ENCODE data around the gene HOXA7.

Gene HOXA7

DNA sequence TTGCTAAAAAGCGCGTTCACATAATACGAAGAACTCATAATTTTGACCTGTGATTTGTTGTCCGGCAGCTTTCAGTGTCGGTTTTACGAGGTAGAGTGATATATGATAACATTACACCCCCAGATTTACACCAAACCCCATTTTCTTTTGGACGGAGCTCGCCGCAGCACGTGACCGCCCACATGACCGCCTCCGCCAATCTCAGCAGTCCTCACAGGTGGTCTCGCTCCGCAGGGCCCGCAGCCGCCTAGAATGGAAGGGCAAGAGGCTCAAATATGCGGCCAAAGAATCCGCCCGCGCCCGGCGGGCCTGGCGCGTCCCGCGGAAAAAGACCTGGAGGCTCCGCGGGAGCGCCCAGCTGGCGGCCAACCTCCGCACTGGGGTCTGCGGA is at the start of gene HOXA7:
HOXA7 (minus strand) TSS at position 168 of the 391 bp plus-strand sequence; CDS start at position 38, 130 bp downstream.
- DNase-seq = no peak

GRCh38 chr7:27205325-27206280 is 49.1 kb upstream of the HOXA7 start:
- DNase-seq = no peak

DNA sequence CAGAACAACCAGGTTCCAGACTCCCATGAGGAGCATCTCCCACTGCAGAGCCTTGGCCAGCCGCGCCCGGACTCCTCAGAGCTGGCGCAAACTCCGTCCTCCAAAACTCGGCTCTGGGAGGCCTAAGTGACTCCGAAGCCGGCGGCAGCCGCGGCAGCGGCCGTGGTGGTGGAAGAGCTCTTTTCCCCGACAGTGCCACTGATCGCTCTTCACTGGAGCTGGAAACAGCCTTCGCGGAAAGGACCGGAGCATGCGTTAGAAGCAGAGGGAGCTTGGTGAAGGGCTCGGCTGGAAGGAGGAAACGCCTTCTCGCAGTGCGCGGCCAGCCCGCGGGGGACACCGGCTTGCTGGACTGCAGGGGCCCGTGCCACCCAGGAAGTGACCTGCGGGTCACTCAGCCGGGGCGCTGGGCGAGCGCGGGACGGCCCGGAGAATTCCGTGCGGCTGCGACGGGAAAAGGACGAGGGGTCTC is 48.4 kb upstream of the HOXA7 start:
- no peak for DNase-seq

DNA sequence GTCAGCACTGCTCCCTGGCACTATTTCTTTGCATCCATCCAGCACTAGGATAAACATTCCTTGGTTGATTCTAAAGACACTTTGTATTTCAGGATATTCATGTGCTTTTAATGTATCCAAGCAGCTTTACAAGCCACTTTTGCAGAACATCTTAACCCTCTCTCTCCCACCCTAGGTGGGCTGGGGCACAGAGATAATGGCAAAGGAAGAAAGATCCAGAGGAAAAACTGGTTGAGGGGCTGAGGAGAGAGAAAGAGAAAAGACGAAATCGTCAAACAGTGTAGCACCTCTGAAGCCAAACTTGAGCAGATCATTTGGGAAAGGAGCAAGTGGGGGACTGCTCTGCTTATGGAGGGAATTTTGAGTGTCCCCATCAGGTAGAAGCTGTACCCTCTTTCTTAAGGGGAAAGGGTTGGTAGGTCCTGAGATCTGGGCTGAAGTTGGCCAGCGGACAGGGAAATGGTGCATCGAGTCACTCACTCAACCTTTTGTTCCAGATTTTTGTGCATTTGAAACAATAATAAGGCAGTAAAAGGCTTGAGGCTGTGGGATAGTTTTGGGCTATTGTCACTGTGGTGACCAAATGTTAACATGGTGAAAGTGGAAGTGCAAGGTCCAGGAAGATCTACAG is 47.6 kb upstream of the HOXA7 start:
- DNase-seq = no peak

DNA sequence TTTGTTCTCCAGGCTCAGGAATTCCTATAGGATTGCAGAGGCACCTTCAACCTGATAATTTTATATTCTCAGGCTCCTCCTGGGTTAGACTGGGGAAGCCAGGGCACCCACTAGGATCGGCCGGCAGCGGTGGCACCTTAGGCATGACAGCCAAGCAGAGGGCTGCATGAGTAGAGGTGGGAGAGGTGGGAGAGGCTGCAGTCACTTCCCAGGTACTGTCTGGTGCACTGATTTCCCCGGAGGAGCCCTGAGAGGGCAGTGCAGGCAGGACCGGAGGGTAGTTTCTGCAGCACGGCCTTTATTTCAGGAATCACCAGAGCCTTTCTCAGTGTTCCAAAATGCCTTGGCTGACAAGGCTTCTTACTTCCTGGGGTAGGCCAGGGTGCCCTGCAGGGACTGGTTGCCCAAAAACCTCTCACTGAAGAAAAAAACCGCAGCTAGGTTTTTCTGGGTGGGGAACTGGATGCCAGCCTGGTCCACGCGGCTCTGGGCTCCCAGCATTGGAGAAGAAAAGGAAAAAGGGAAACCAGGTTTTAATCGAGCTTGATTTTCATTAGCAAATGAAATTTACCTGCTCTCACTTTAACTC is 47.0 kb upstream of the HOXA7 start:
- DNase-seq = no peak

- DNase-seq = no peak
Measured at GRCh38 chr7:27202862-27203134, 46.3 kb upstream of the HOXA7 start.

- DNase-seq = no peak
Measured at GRCh38 chr7:27202018-27202861, 45.8 kb upstream of the HOXA7 start.

- DNase-seq = no peak
Measured at GRCh38 chr7:27201580-27202017, 45.1 kb upstream of the HOXA7 start.

- no peak for DNase-seq
Measured at GRCh38 chr7:27200761-27201579, 44.5 kb upstream of the HOXA7 start.

- DNase-seq = no peak
Measured at GRCh38 chr7:27199849-27200760, 43.6 kb upstream of the HOXA7 start, which contains the start of gene HOXA13. Gene HOXA13, minus strand, starts transcription at chr7:27200091. Its CDS starts 14 bp downstream, at chr7:27200077.

DNA sequence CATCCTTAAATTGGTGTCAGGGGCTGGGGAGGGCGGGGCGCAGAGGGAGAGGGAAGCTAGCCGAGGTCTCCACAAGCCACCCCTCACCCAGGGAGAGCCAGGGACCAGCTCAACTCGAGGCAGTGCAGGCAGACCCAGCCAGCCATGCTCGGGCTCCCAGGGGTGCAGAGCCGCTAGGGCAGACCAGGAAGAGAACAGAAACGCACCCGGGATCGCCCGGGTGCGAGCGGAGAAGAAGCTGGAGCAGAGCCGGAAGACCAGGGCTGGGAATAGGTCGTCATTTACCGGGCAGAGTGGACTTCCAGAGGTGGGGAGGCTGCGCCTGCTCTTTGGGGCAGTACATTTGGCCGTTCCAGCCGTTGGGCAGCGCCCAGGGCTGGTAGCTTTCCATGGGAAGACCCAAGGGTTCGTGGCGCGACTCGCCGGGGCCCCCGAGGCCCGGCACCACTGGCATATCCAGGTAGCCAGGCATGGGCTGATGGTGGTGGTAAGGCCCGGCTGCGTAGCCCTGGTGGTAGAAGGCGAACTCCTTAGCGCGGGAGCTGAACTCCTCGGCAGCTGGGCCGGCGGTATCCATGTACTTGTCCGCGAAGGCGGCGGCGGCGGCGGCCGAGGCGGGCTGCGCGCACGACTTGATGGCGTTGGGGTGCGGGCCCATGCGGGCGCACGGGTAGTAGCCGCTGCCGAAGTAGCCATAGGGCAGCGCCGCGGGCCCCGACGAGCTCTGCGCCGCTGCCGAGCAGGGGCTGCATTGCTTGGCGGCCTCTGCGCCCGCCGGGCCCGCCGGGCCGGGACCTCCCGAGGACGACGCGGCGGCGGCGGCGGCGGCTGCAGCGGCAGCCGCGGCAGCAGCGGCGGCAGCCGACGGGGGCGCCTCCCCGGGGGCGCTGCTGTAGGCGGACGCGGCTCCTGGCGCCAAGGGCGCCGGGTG is 42.7 kb upstream of the HOXA7 start:
- DNase-seq = no peak

GRCh38 chr7:27198138-27198841 is 41.8 kb upstream of the HOXA7 start:
- DNase-seq = no peak

GRCh38 chr7:27197137-27198042 is 40.9 kb upstream of the HOXA7 start:
- no peak for DNase-seq

- DNase-seq = peak; percentile 66 to 77
Measured at GRCh38 chr7:27196287-27196767, 39.9 kb upstream of the HOXA7 start.

DNA sequence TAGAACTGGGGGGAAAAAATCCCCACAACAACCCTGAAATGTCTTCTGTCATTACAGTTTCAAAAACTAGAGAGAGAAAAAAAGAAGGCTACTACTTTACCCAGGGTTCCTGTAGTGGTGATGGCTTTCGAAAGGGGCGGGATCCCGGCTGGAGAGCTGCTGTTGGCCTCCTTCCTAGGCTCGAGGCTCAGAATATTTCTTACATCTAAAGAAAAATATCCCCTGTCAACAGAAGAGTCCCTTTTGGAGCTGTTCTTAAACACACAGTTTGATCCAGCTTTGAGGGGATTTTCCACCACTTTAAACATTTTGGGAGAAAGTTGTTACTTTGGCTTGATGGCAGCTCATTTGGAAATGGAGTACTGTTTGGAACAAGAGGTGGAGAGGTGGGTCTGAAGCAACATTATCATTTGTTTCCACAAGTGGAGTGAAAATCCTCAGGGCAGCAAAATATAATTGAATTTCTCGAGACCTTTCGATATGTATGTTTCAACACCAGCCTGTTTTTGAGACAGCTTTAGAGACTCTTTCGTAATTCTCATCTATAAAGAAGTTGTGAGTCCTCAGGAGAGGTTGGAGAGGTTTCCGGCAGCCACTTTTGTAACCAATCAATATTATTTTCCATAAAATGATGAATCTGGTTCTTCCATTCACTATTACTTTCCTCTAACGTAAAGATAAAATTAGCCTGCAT is 38.4 kb upstream of the HOXA7 start:
- no peak for DNase-seq

DNA sequence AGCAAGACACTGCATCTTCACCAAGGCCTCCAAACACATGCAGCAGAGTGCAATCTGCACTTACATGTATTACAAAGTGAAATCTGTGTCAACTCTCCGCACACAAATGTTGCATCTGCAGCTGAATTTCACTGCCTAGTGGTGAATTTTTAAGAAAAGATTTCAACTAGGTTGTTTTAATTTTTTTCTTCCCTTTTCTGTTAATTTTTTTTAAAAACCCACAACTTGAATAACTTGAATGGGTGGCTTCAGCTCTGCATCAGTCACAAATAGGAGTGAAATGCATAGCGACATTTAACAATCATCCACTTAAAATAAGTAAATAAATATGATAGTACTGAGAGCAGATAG is 37.5 kb upstream of the HOXA7 start:
- no peak for DNase-seq
